SIG-M5 (cell line): Measurements from ENCODE around the gene BTNL8.

ENCODE experiments used
- DNase-seq: peaks from one replicate; lab custom pipeline; 2025; lab: John Stamatoyannopoulos, UW

Gene BTNL8

GRCh38 chr5:180969406-180969805 is 70.4 kb downstream of the BTNL8 start:
- DNase-seq: no peak

- DNase-seq: no peak
These were observed 71.4 kb downstream of the BTNL8 start for GRCh38 chr5:180970336-180970735.

- no peak for DNase-seq
These were observed 71.9 kb downstream of the BTNL8 start for GRCh38 chr5:180970875-180971274.

GRCh38 chr5:180974612-180975315 is 75.8 kb downstream of the BTNL8 start:
- DNase-seq: no peak

- no peak for DNase-seq
These were observed 76.4 kb downstream of the BTNL8 start for GRCh38 chr5:180975338-180975737.

- no peak for DNase-seq
These were observed 77.6 kb downstream of the BTNL8 start for GRCh38 chr5:180976518-180976917.

GRCh38 chr5:180977852-180978251 is 78.9 kb downstream of the BTNL8 start:
- no peak for DNase-seq

GRCh38 chr5:180982008-180982741 is 83.2 kb downstream of the BTNL8 start:
- DNase-seq: no peak

- DNase-seq: no peak
These were observed 89.1 kb downstream of the BTNL8 start for GRCh38 chr5:180988016-180988415.

- no peak for DNase-seq
These were observed 89.6 kb downstream of the BTNL8 start, which contains the start of gene BTNL3 for GRCh38 chr5:180988592-180988991. Gene BTNL3 (plus strand): TSS chr5:180988846. CDS start chr5:180989029, 183 bp downstream.

- no peak for DNase-seq
These were observed 91.3 kb downstream of the BTNL8 start for GRCh38 chr5:180990086-180990881.

- no peak for DNase-seq
These were observed 91.9 kb downstream of the BTNL8 start for GRCh38 chr5:180990882-180991242.
